Measurements from ENCODE around the gene PFN3.
"Not testable (repeated sequence)": the region's sequence is repeated elsewhere in the genome, so short reads cannot be mapped to it uniquely, and the experiment has no call there.

PFN3 gene

GRCh38 chr5:177390363-177391300 lies 9.8 kb downstream of the PFN3 start:
- no peak for DNase-seq

- DNase-seq = no peak
These were observed 11.0 kb downstream of the PFN3 start for GRCh38 chr5:177389241-177390169.

- no peak for DNase-seq
These were observed 11.9 kb downstream of the PFN3 start for GRCh38 chr5:177388521-177389052.

- DNase-seq = no peak
These were observed 13.1 kb downstream of the PFN3 start for GRCh38 chr5:177387405-177387804.

GRCh38 chr5:177386542-177386941 lies 13.9 kb downstream of the PFN3 start:
- DNase-seq = no peak

GRCh38 chr5:177385720-177386119 lies 14.7 kb downstream of the PFN3 start:
- no peak for DNase-seq

- DNase-seq = no peak
These were observed 16.3 kb downstream of the PFN3 start, which contains the start of gene SLC34A1 for GRCh38 chr5:177384134-177384533. Gene SLC34A1 (plus strand): TSS chr5:177384434. CDS start chr5:177385742, 1,308 bp downstream.

GRCh38 chr5:177383181-177383580 lies 17.3 kb downstream of the PFN3 start:
- DNase-seq = no peak

GRCh38 chr5:177382423-177383029 lies 17.9 kb downstream of the PFN3 start:
- DNase-seq = no peak

- no peak for DNase-seq
These were observed 19.7 kb downstream of the PFN3 start for GRCh38 chr5:177380805-177381126.

GRCh38 chr5:177378884-177379883 lies 21.3 kb downstream of the PFN3 start:
- DNase-seq = no peak

- DNase-seq = no peak
These were observed 22.3 kb downstream of the PFN3 start for GRCh38 chr5:177377851-177378776.

GRCh38 chr5:177376107-177376506 lies 24.4 kb downstream of the PFN3 start:
- DNase-seq = no peak

- DNase-seq = not testable (repeated sequence)
These were observed 24.9 kb downstream of the PFN3 start for GRCh38 chr5:177375516-177375915.

GRCh38 chr5:177374211-177374610 lies 26.2 kb downstream of the PFN3 start:
- DNase-seq = no peak

GRCh38 chr5:177373806-177374205 lies 26.7 kb downstream of the PFN3 start:
- DNase-seq = no peak

- no peak for DNase-seq
These were observed 27.6 kb downstream of the PFN3 start for GRCh38 chr5:177372910-177373309.

GRCh38 chr5:177372034-177372896 lies 28.2 kb downstream of the PFN3 start:
- DNase-seq = no peak
